Stimulated activated naive CD4-positive, alpha-beta T cell (primary cell): ENCODE measurements around the gene POU2AF1.

Source experiments
- DNase-seq, 6 experiments: peaks; one replicate each; lab custom pipeline; 2025; lab: John Stamatoyannopoulos, UW

The POU2AF1 gene, protein sequence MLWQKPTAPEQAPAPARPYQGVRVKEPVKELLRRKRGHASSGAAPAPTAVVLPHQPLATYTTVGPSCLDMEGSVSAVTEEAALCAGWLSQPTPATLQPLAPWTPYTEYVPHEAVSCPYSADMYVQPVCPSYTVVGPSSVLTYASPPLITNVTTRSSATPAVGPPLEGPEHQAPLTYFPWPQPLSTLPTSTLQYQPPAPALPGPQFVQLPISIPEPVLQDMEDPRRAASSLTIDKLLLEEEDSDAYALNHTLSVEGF

DNA sequence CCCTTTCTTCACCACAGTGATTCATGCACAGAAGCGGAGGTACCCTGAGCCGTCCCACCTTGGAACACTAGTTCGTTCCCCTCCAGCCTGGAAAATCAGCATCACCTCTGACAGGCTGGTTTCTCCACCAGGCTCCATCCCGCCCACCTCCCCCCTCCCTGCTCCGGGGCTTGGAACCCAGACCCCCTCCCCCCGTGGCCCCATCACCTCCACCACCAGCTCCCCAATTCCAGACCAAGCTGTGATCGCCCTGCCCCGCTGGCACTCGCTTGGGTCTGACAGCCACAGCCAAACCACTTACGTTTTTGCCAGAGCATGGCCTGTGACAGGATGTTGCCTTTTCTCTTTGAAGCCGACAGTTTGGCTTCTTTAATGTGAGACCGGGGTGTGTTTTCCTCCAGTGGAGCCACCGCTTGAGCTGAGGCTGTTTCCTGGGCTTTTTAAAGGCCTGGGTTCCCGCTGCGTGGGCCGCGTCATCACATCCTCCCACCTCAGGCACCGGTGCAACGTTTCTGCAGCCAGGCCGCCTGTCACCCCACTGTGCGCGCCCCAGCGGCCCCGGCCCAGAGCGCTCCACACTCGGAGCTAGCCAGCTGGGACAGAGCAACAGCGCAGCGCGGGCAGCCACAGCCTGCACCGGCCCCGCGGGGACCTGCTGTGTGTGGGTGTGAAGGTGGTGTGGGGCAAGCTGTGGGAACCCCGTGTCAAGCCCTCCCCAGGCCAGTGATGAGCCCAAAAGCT lies at the start of gene POU2AF1:
TSS of gene POU2AF1 (minus strand) at position 415 of the 741 bp plus-strand sequence. CDS start at position 317, 98 bp downstream.
- peak; percentile 25 to 84 (median 72) for DNase-seq

GRCh38 chr11:111428113-111428876 lies 49.2 kb upstream of the POU2AF1 start:
- no peak for DNase-seq

DNA sequence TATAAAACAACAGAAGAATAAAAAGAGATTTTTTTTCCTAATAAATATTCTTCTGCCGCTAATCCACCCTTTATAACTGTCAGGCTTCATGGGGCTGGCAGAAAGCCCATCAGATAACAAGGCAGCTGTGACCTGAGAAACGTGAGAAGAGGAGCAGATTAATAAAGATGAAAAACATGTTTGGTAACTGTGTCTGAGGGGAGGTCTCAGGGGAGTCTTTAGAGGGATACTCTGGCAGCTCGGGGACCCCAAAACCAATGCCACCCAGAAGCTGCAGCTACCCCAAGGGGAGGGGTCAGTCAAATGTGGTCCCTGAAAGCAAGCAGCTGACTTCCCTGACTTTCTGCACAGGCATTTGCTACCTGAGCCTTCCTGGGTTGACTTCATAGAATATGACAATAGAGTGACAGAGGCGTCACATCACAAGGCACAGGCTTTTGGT lies 48.4 kb upstream of the POU2AF1 start:
- DNase-seq: no peak

- no peak for DNase-seq
Measured at GRCh38 chr11:111426617-111427016, 47.5 kb upstream of the POU2AF1 start.

DNA sequence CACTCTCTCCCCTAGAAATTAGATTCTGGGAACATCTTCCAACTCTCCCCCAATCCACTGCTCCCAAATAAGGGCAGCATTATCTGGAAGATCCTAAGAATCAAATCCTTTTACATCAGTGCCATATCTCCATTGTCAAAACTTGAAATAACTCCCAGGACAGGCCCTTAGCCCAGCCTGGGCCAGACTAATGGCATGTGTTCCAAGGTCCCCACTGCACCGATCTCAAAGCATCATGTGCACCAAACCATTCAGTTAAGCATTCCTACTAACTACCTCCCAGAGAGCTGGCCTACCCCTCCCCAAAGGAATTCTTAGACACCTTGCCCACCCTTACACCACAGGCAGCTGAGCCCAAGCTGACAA lies 44.2 kb upstream of the POU2AF1 start:
- DNase-seq: no peak

DNA sequence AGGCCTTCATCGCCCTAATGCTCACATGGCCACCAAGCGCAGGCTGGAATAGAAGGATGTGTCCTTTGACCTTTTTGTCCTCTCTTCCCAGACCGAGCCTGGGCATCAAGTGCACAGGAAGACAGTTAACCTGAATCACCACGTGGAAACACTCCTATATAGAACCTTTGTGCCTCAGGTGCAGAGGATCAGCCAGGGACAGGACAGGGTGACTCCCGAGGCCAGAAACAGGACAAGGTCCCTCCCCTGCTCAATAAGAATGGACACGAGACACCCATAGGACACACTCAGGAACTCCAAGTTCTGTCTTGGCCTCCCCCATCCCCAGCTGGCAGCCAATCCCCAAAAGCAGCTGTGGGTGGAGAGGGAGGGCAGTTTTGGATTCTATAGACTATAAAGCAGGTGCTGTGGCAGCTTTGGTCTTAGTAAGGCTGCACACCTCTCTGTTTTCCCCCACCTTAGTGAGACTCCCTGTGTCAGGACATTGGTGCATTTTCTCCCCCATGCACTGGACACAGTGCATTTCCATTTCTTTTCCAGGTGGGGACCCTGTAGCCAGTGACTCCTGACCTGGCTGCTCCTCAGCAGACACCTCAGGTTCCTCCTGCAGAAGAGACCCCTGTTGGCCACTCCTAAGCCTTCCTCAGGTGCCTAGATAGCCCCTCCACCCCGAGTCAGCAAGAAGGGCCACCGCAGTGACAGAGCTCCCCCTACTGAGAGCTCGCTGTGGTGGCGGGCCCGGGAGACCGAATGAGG lies 43.6 kb upstream of the POU2AF1 start:
- DNase-seq: peak; percentile 8 to 58 (median 18)

DNA sequence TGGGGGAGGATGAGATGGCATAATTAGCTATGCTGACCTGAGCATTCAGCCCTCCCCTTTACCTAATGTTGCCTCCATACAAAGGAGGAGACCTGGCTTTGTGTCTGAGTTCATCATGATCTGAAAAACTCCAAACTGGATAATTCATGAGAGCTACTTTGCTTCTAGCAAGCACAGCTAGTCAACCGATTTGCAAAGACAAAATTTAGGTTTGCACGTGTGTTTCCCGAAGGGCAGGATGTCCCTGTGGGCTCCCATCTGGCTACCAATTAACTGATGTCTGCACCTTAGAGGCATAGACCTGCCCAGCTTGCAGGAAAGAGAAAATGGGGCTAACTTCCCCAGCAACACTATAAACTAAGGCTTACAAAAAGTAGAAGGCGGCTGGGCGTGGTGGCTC lies 42.2 kb upstream of the POU2AF1 start:
- no peak for DNase-seq

DNA sequence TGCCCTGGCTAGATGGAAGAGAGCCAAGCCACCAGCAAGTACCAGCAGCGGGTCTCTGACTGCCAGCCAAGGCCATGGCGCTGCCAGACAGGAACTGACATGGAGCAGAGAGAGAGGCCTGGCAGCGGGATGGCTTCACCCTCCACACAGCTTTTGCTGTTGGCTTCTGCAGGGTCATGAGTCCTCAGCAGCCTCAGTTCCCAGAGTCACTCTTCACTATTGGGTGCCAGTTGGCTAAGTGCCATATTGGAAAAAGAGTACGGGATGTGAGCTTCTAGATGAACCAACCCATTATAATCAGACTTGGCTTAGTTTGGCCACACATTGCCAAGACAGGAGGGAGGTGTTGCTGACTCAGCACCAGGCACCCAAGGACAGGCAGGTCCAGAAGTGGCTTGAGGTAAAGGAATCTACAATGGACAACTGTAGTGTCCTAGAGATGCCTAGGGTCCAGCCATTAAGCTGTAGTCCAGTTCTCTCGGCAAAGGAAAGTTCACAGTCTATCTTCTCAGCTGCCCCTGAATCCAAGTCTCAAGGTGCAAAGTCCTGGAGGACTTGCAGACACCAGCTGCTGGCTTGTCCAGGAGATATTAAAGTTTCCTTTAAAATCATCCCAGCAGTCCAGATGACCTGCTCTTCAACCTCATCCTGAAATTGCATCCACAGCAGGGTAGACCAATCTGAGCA lies 40.7 kb upstream of the POU2AF1 start:
- DNase-seq: no peak

DNA sequence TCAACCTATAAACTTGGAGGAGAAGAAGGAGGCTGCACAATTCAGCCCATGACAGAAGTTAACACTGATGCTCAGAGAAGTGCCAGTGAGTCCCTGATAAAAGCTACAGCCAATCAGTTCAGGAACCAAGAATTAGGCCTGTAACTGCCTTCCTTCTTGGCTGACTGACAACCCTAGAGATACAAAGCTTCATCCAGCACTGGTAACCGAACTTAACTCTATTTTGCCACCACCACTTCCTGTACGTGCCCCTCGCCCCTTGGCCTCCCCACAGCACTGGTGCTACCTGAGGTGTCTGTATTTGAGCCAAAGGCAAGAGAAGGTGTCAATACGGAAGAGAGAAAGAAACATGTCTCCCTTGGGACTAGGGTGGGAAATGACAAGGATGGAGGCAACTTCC lies 40.1 kb upstream of the POU2AF1 start:
- no peak for DNase-seq

DNA sequence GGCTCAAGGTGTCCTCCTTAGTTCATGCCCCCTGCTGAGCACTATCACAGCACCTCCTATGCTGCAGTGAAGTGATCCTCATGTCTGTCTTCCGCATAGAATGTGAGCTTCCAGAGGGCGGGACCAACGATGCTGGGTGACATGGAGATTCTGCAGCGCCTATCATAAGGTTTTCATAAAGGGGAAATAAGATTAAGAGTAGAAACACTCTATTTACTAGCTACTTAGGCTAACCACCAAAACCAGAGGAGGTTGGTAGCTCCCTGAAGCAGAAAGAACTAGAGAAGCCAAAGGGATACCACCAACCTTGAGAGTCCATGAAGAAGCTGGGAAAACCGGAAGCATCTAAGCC lies 39.3 kb upstream of the POU2AF1 start:
- DNase-seq: no peak

DNA sequence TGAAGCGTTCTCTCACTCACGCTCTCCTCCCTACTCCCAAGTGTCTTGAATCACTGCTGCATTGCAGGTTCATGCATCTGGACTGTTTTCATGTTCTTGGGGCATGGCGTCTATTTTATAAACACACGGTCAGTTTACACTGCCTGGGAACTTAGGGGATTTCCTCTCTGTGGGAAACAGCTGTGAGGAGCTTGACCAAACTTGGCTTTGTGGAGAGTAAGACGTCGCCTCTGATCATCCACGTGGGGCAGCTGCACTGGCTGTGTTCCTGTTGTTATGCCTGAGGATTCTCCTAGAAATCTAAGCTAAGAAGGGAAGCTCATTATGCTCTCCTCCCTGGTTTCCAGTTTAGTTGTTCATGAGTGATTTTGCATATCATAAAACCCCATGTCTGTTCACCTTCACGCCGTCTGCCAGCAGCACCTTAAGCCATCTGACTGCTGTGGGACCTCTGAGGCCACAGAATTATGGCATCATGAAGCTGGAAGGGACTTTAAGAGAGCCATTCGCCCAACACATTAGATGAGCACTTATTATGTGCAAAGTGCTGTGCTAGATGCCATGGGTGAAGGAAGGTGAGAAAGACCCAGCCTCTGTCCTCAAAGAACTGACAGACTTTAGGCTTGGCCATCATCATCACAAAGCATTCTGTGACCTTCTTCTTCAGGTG lies 38.8 kb upstream of the POU2AF1 start:
- no peak for DNase-seq

DNA sequence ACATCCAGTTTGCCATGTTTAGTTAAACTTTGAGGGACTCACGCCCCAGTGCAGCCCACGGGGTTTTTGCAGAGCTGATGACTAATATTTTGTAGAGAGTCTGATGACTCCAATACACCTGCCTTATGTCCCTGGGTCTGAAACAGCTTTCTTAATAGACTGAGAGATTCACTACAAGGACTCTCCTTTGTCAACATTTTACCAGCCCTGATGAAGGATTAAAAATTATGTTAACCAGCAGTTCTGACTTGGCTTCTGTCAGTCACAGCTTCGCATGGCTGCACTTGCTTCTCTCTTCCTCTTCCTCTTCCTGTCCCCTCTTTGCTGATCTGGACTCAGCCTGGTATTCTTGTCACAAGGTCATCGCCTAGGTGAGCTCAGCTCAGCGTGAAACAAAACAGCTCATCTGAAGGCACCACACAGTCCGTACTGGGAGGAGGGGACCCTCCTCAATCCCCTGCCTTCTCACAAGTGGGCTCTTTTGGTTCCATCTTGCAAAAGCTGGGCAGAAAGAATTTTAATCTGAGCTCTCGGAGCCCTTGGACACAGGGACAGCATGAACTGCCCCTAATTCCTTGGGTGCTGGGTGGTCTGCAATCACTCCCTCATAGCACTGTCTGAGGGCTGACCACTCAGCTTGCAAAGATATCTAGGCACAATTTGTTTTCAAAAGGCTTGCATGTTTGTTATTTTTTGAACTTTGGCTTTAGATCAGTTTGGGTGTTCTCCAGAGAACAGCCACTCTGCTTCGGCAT lies 38.1 kb upstream of the POU2AF1 start:
- DNase-seq: no peak

- DNase-seq: no peak
Measured at GRCh38 chr11:111416231-111416960, 37.3 kb upstream of the POU2AF1 start.

DNA sequence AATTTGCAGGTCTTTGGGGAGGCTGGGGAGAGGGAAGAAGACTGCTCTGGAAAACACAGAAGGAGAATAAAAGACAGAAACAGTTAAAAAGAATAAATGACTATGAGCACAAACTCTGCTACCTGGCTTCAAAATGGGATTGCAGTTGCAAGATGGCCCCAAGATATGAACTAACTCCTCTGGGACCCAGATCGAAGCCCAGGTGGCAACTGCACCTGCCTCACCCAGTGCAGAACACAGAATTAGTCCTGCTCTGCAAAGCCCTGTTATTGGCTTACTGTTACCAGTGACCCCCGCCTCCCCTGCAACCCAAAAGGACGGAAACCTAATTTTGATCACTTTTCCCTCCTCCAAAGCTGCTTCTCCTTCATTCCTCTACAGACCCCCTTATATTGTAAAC lies 35.9 kb upstream of the POU2AF1 start:
- no peak for DNase-seq

GRCh38 chr11:111414267-111414931 lies 35.3 kb upstream of the POU2AF1 start:
- DNase-seq: no peak

GRCh38 chr11:111413849-111414248 lies 34.8 kb upstream of the POU2AF1 start:
- no peak for DNase-seq

- DNase-seq: no peak
Measured at GRCh38 chr11:111412293-111412692, 33.2 kb upstream of the POU2AF1 start.

DNA sequence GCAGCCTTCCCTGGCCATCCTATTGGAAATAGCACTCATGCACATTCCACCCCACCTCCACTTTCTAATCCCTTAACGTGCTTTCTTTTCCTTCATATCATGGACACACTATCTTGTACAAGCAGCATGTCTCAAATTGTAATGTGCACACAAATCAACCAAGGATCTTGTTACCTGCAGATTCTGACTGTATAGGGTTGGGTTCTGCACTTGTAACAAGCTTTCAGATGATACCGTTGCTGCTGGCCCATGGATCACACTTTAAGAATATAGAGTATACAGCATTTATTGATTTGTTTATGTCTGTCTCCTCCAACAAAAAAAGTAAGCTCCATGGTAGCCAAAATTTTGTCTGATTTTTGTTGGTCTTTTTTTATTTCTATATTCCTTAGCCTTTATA lies 32.4 kb upstream of the POU2AF1 start:
- DNase-seq: no peak

DNA sequence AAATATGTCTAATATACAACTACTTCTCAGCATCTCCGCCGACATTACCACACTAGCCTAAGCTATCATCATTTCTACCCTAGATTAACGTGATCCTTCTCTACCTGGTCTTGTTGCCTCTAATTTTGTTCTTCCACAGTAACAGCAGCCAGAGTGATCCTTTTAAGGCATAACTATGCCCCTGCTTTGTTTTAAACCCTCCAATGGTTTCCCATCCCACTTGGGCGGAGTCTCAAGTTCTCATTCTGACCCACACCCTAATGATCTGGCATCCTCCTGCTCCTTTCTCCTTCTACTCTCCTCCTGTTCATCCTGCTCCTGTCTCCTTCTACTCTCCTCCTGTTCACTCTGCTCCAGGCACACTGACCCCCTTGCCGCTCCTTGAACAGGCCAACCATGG lies 31.9 kb upstream of the POU2AF1 start:
- DNase-seq: no peak
